ENCODE measurements around the gene SHF.

- TF ChIP-seq CTCF (IDR thresholded peaks at IDR 0.05), result no peak
- no peak for TF ChIP-seq EZH2 (IDR thresholded peaks at IDR 0.05)
- TF ChIP-seq EZH2phosphoT487 (IDR thresholded peaks at IDR 0.05), result no peak
Observed at GRCh38 chr15:45224621-45225217, 37.0 kb upstream of the SHF start.
